GM12864 (cell line): Measurements from ENCODE around the gene CPNE9.
"Not testable (repeated sequence)": the region's sequence is repeated elsewhere in the genome, so short reads cannot be mapped to it uniquely, and the experiment has no call there.

Experiments used
- DNase-seq: peaks from one replicate; pipeline ENCODE4 v3.0.0-alpha.2; 2011; ENCODE audit warnings: low read depth
- H3K4me3 ChIP-seq: 2 replicates; pipeline ENCODE4 v1.5.1; 2011; ENCODE audit warnings: mild to moderate bottlenecking, low read depth, low read length, control low read depth
- CTCF ChIP-seq: IDR thresholded peaks from 2 replicates; pipeline ENCODE4 v1.5.1; 2011; ENCODE audit warnings: low read depth, mild to moderate bottlenecking, moderate library complexity, low read length, control low read depth, inconsistent platforms; ENCODE audit errors: missing control alignments

Gene CPNE9

GRCh38 chr3:9770276-9770812 lies 66.7 kb downstream of the CPNE9 start:
- H3K4me3 ChIP-seq = peak overlapping the region; percentile 41
- no peak for TF ChIP-seq CTCF
- DNase-seq = no peak

DNA sequence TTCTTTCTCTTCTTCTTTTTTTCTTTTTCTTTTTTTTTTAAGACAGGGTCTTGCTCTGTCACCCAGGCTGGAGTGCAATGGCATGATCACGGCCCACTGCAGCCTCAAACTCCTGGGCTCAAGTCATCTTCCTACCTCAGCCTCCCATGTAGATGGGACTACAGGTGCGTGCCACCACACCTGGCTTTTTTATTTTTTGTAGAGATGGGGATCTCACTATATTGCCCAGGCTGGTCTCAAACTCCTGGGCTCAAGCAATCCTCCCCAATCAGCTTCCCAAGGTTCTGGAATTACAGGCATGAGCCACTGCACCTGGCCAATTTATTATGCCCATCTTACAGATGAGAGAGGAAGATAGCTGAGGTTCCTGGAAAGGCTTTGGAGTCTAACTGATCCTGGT lies 67.4 kb downstream of the CPNE9 start:
- H3K4me3 ChIP-seq, DNase-seq: not testable (repeated sequence)

DNA sequence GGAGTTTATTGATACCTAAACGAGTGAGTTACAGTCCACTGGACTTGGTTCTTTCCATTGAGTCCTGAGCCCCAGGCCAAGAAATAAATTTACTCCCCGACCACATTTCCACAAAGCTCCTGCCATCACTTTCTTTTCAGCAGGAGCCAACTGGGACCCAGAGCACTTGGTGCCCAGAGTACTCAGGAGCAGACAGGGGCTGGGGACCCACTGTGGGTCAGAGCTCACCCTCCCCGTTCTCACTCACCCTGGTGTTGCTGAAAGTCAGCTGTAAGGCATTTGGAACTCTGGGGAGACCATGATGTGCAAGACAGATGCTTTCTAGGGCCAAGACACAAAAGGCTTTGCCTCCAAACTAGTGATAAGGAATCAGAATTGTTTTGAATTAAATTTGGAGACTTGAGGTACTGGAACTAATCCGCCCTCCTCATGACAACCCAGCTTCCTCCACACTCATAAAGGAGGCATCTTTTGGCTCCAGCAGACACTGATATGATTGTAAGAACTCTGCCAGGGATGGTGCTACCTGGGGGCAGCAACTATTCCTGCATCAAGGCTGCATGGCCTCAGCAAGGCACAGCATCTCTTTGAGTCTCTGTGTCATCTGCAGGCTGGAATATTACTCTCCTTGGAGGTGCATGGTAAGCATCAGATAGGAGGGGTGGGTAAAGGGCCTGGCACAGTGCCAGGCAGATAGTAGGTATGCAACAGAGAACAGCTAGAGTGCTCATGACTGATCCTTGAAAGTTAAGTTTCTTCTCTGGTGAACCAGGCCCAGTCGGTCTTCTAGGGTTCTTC lies 73.5 kb downstream of the CPNE9 start:
- DNase-seq = no peak
- no peak for TF ChIP-seq CTCF
- no peak overlapping the region for H3K4me3 ChIP-seq

- DNase-seq = no peak
- no peak for TF ChIP-seq CTCF
- no peak overlapping the region for H3K4me3 ChIP-seq
These were observed 74.0 kb downstream of the CPNE9 start for GRCh38 chr3:9777694-9778021.

GRCh38 chr3:9778143-9779074 lies 74.8 kb downstream of the CPNE9 start:
- H3K4me3 ChIP-seq = no peak overlapping the region
- no peak for TF ChIP-seq CTCF
- no peak for DNase-seq

DNA sequence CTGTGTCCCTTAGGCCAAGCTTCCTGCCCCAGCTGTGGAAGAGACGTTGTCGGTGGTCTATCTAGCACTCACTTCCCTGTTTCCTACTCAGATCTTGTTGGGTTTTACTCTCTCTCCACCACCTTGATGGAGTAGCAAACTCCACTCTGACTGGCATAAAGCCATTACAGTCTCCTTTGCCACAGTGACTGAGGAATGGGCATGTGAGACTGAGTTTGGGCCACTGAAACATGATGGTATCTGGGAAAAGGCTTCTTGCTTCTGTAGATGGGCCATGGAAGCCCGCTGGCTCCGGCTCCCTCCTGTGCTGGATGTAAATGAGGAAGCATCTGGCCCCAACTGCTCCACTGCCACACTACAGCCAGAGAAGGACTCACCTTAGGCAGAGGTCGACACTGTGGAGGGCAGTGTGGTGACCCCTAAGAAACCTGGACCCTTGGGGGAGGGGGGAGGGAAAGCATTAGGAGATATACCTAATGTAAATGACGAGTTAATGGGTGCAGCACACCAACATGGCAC lies 75.5 kb downstream of the CPNE9 start:
- H3K4me3 ChIP-seq = no peak overlapping the region
- no peak for TF ChIP-seq CTCF
- DNase-seq = no peak
